HCT116 (cell line): ENCODE data around the gene FOXN3. TPM values are rescaled to one million over a fixed set of nuclear protein-coding genes. Genes with fewer than 3 reads are reported as not detected.

Source experiments
- ATAC-seq: fragments of 200-7000 bp; cut with Tn5 transposase; 2 replicates; pipeline ENCODE4 v1.9.1; 2020; ENCODE audit warnings: mild to moderate bottlenecking, moderate library complexity
- BruUV-seq: library from RNA; stranded (reverse); fragments of 400-500 nt; replicated peaks from 2 replicates; lab custom pipeline; 2021; lab: Mats Ljungman, UMichigan
- CTCF ChIA-PET: fragments of 300-600 bp; sonication (Branson Sonifier 250); formaldehyde crosslinking; loops from one replicate; lab custom pipeline; 2021; ENCODE audit warnings: antibody characterized with exemption; lab: Charles Lee
- POLR2A ChIA-PET: fragments of 300-600, 350-600 bp; sonication (Branson Sonifier 250); formaldehyde crosslinking; loops from one replicate; lab custom pipeline; 2021; ENCODE audit warnings: antibody characterized with exemption; lab: Charles Lee
- RAD21 ChIA-PET, 2 experiments: fragments of 300-600 bp; sonication (Branson Sonifier 250); formaldehyde crosslinking; loops; one replicate each; lab custom pipeline; 2023; ENCODE audit warnings: low total read pairs in 2 of 2; ENCODE audit not compliant: uncharacterized antibody in 2 of 2, unreplicated experiment in 2 of 2, low non-redundant PET in 1 of 2; lab: Charles Lee
- DNase-seq: peaks from one replicate; pipeline ENCODE4 v3.0.0-alpha.2; 2010; ENCODE audit warnings: low read depth, low spot score
- H2AFZ ChIP-seq: fragments of 200-600 bp; shearing (Covaris generic), sonication (generic); 2 replicates; pipeline ENCODE4 v1.6.1; 2017; ENCODE audit warnings: low read depth, mixed run types, mixed read lengths, antibody characterized with exemption, low read length; ENCODE audit not compliant: poor library complexity, severe bottlenecking
- H3K27ac ChIP-seq: 2 replicates; pipeline ENCODE4 v1.5.1; 2012; ENCODE audit warnings: low read depth, low read length
- H3K27me3 ChIP-seq: fragments of 200-600 bp; sonication (generic); 2 replicates; pipeline ENCODE4 v1.6.1; 2016; ENCODE audit warnings: mixed run types, low read length, mixed read lengths; ENCODE audit not compliant: insufficient read depth
- H3K36me3 ChIP-seq, 2 experiments: fragments of 200-500 bp in 1 of 2; fragments of 200-600 bp in 1 of 2; sonication (Bioruptor generic) in 1 of 2; sonication (generic) in 1 of 2; 2 replicates each; pipeline versions ENCODE4 v1.5.1 to v1.6.1; 2014 to 2016; ENCODE audit warnings: low read length in 2 of 2, inconsistent platforms in 1 of 2, mixed read lengths in 1 of 2, mixed run types in 1 of 2; ENCODE audit not compliant: insufficient read depth in 2 of 2, control insufficient read depth in 1 of 2
- H3K4me1 ChIP-seq, 2 experiments: fragments of 200-600 bp in 1 of 2; sonication (generic) in 1 of 2; 2 replicates each; pipeline versions ENCODE4 v1.5.1 to v1.6.1; 2012 to 2017; ENCODE audit warnings: low read length in 2 of 2, inconsistent platforms in 1 of 2, mild to moderate bottlenecking in 1 of 2, mixed read lengths in 1 of 2, mixed run types in 1 of 2, moderate library complexity in 1 of 2; ENCODE audit not compliant: insufficient read depth in 2 of 2, control insufficient read depth in 1 of 2
- H3K4me2 ChIP-seq: fragments of 200-600 bp; sonication (generic); 2 replicates; pipeline ENCODE4 v1.6.1; 2017; ENCODE audit warnings: mixed run types, low read length, mixed read lengths
- H3K4me3 ChIP-seq, 2 experiments: fragments of 200-600 bp in 1 of 2; sonication (generic) in 1 of 2; replicated peaks in 1 of 2; 2 replicates each; pipeline ENCODE4 v1.5.1; 2011 to 2016; ENCODE audit warnings: low read length in 2 of 2, control low read depth in 1 of 2, low read depth in 1 of 2, mild to moderate bottlenecking in 1 of 2, mixed read lengths in 1 of 2, mixed run types in 1 of 2
- H3K79me2 ChIP-seq: fragments of 200-600 bp; sonication (generic); 2 replicates; pipeline ENCODE4 v1.6.1; 2017; ENCODE audit warnings: mild to moderate bottlenecking, mixed run types, low read length, moderate library complexity, mixed read lengths; ENCODE audit not compliant: insufficient read depth
- H3K9ac ChIP-seq: fragments of 200-600 bp; sonication (generic); 2 replicates; pipeline ENCODE4 v1.6.1; 2016; ENCODE audit warnings: low read length, mixed read lengths
- H3K9me2 ChIP-seq: fragments of 200-600 bp; sonication (generic), shearing (Covaris generic); 2 replicates; pipeline ENCODE4 v1.6.1; 2017; ENCODE audit warnings: mixed run types, mild to moderate bottlenecking, moderate library complexity; ENCODE audit not compliant: insufficient read depth
- H3K9me3 ChIP-seq, 2 experiments: fragments of 200-500 bp in 1 of 2; fragments of 200-600 bp in 1 of 2; sonication (Bioruptor generic) in 1 of 2; sonication (generic) in 1 of 2; 2 replicates each; pipeline ENCODE4 v1.6.1; 2014 to 2017; ENCODE audit warnings: low read length in 2 of 2, mixed read lengths in 2 of 2, inconsistent platforms in 1 of 2, low read depth in 1 of 2, mild to moderate bottlenecking in 1 of 2, mixed run types in 1 of 2, moderate library complexity in 1 of 2; ENCODE audit not compliant: control insufficient read depth in 1 of 2, insufficient read depth in 1 of 2
- H4K20me1 ChIP-seq: fragments of 200-600 bp; sonication (generic), shearing (Covaris generic); 2 replicates; pipeline ENCODE4 v1.6.1; 2017; ENCODE audit warnings: mixed run types, mild to moderate bottlenecking, moderate library complexity; ENCODE audit not compliant: insufficient read depth
- FOSL1 ChIP-seq: IDR thresholded peaks from 2 replicates; pipeline ENCODE4 v1.6.1; 2012; ENCODE audit warnings: low read depth
- JUND ChIP-seq: IDR thresholded peaks from 2 replicates; pipeline ENCODE4 v1.6.1; 2012
- SIN3A ChIP-seq: IDR thresholded peaks from 2 replicates; pipeline ENCODE4 v1.6.1; 2012; ENCODE audit warnings: low read depth
- ZFX ChIP-seq: fragments of 450-650 bp; IDR thresholded peaks from 2 replicates; pipeline ENCODE4 v1.6.1; 2017
- intact Hi-C: fragments of 100-400 bp; cut with micrococcal nuclease; formaldehyde crosslinking; loops from 2 replicates; pipeline ENCODE4 v1.10.0; 2022
- total RNA-seq: library from RNA; stranded (reverse); gene quantifications from one replicate; pipeline ENCODE4 v1.2.1, GENCODE V29; 2021; ENCODE audit not compliant: unreplicated experiment
- TF ChIP-seq, protein P1 (sequence below), 3 experiments: fragments of 200-600 bp in 1 of 3; sonication (generic) in 1 of 3; IDR thresholded peaks in 2 of 3; conservative IDR thresholded peaks in 1 of 3; 2 replicates each; pipeline ENCODE4 v1.5.1; 2012 to 2017; ENCODE audit warnings: low read depth in 2 of 3, low read length in 2 of 3, antibody characterized with exemption in 1 of 3, borderline replicate concordance in 1 of 3, control low read depth in 1 of 3, mild to moderate bottlenecking in 1 of 3, mixed read lengths in 1 of 3, mixed run types in 1 of 3, moderate library complexity in 1 of 3; ENCODE audit not compliant: insufficient read depth in 1 of 3

FOXN3 gene
- total RNA-seq, 1 experiment from 2014 or later, result 20.0 TPM

DNA sequence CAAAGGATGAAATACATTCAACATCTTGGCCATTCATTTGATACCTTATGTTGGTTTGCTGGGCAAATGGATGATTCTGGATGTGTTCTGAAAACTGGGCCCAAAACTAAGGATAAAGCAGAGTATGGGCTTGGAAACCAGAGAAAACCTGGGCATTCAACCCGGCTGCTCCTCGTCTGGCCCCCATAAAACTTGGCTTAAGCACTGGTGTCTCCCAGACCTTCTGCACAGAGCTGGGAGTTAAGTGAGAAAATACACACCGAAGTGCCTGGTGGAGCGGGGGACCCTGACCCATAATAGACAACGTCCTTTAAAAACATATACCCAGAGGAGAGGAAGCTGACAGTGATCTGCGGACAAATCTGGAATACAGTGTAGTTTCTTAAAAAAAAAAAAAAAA, 112.5 kb downstream of the FOXN3 start (continued):
- TF ChIP-seq, protein P1, sequence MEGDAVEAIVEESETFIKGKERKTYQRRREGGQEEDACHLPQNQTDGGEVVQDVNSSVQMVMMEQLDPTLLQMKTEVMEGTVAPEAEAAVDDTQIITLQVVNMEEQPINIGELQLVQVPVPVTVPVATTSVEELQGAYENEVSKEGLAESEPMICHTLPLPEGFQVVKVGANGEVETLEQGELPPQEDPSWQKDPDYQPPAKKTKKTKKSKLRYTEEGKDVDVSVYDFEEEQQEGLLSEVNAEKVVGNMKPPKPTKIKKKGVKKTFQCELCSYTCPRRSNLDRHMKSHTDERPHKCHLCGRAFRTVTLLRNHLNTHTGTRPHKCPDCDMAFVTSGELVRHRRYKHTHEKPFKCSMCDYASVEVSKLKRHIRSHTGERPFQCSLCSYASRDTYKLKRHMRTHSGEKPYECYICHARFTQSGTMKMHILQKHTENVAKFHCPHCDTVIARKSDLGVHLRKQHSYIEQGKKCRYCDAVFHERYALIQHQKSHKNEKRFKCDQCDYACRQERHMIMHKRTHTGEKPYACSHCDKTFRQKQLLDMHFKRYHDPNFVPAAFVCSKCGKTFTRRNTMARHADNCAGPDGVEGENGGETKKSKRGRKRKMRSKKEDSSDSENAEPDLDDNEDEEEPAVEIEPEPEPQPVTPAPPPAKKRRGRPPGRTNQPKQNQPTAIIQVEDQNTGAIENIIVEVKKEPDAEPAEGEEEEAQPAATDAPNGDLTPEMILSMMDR (IDR thresholded peaks at IDR 0.05 in 2 of 3, conservative IDR thresholded peaks at IDR 0.05 in 1 of 3; ENCODE audit: borderline replicate concordance in 1 of 3, insufficient read depth in 1 of 3, low read depth in 2 of 3, low read length in 2 of 3), result no peak

GRCh38 chr14:89303456-89304435, 113.3 kb downstream of the FOXN3 start:
- ChIA-PET POLR2A (no interaction called here), CTCF (no interaction called here), RAD21 (no interaction called here)
- Histone ChIP-seq H3K9me3 (no peaks in the 10 kb centered on the region), H4K20me1 (no peaks in the 10 kb centered on the region), H3K4me3 (peak overlapping the region in 1 of 2 experiments; percentile 34; a peak in 2 of 4 replicates), H3K79me2 (no peaks in the 10 kb centered on the region), H3K4me2 (peak overlapping the region; percentile 80), H3K4me1 (peaks cover 32 to 45% of the 10 kb centered on the region in 2 experiments), H3K9ac (peak overlapping the region; percentile 22), H3K27ac (no peak overlapping the region), H3K9me2 (no peaks in the 10 kb centered on the region), H3K27me3 (no peaks in the 10 kb centered on the region), H3K36me3 (no peaks in the 10 kb centered on the region), H2AFZ (peak overlapping the region; percentile 71)
- DNase-seq, result no peak
- intact Hi-C loops, result no loop called here
- peak; percentile 38; the same call in 1 of the 2 replicates for ATAC-seq
- no peak for TF ChIP-seq SIN3A
- no peak for TF ChIP-seq JUND
- TF ChIP-seq FOSL1, result peak; percentile 34; the same call in 1 of the 2 replicates
- TF ChIP-seq ZFX, result no peak
- BruUV-seq, result no TSS peak
